HepG2 (cell line): ENCODE results near the gene RECQL5. TPM values are rescaled to one million over a fixed set of nuclear protein-coding genes. Genes with fewer than 3 reads are reported as not detected.

Experiments used
- BRD4 ChIP-seq: sonication (generic); formaldehyde crosslinking; IDR thresholded peaks from 2 replicates; pipeline ENCODE4 v1.4.0; 2020; ENCODE audit warnings: missing genetic modification reagents
- CBFB ChIP-seq: sonication (generic); formaldehyde crosslinking; IDR thresholded peaks from 2 replicates; pipeline ENCODE4 v1.4.0; 2020; ENCODE audit warnings: missing genetic modification reagents
- ETV5 ChIP-seq: IDR thresholded peaks from 2 replicates; pipeline ENCODE4 v1.6.1; 2018; ENCODE audit warnings: missing biosample characterization, missing genetic modification reagents, inconsistent platforms, borderline replicate concordance
- GATAD2A ChIP-seq: IDR thresholded peaks from 2 replicates; pipeline ENCODE4 v1.6.1; 2016
- MAF1 ChIP-seq: sonication (generic); formaldehyde crosslinking; IDR thresholded peaks from 2 replicates; pipeline ENCODE4 v1.5.0; 2020; ENCODE audit warnings: missing genetic modification reagents, borderline replicate concordance
- MED1 ChIP-seq: sonication (generic); formaldehyde crosslinking; IDR thresholded peaks from 2 replicates; pipeline ENCODE4 v1.4.0; 2020; ENCODE audit warnings: missing genetic modification reagents
- MZF1 ChIP-seq: sonication (generic); formaldehyde crosslinking; IDR thresholded peaks from 2 replicates; pipeline ENCODE4 v1.8.1; 2023; ENCODE audit warnings: mild to moderate bottlenecking, missing genetic modification reagents, borderline replicate concordance
- PPARG ChIP-seq: conservative IDR thresholded peaks from 2 replicates; pipeline ENCODE4 v1.6.1; 2016; ENCODE audit warnings: missing biosample characterization, missing genetic modification reagents
- TBL1XR1 ChIP-seq: fragments of 150-350 bp; IDR thresholded peaks from 2 replicates; pipeline ENCODE4 v1.6.1; 2014; ENCODE audit warnings: borderline replicate concordance, low read length; ENCODE audit not compliant: partially characterized antibody
- TRIM24 ChIP-seq: sonication (generic); formaldehyde crosslinking; IDR thresholded peaks from 2 replicates; pipeline ENCODE4 v1.8.0; 2022; ENCODE audit warnings: mild to moderate bottlenecking, missing genetic modification reagents
- TSC22D2 ChIP-seq: sonication (generic); formaldehyde crosslinking; IDR thresholded peaks from 2 replicates; pipeline ENCODE4 v1.5.1; 2020; ENCODE audit warnings: missing genetic modification reagents, mild to moderate bottlenecking, borderline replicate concordance
- ZNF646 ChIP-seq: sonication (generic); formaldehyde crosslinking; IDR thresholded peaks from 2 replicates; pipeline ENCODE4 v1.9.0; 2021; ENCODE audit warnings: mild to moderate bottlenecking, missing genetic modification reagents
- ZNF672 ChIP-seq: sonication (generic); formaldehyde crosslinking; IDR thresholded peaks from 2 replicates; pipeline ENCODE4 v1.8.1; 2022; ENCODE audit warnings: missing genetic modification reagents
- ZSCAN20 ChIP-seq: sonication (generic); formaldehyde crosslinking; IDR thresholded peaks from 2 replicates; pipeline ENCODE4 v1.4.0; 2020; ENCODE audit warnings: missing genetic modification reagents, mild to moderate bottlenecking, borderline replicate concordance
- ZSCAN21 ChIP-seq: sonication (generic); formaldehyde crosslinking; IDR thresholded peaks from 2 replicates; pipeline ENCODE4 v1.8.0; 2022; ENCODE audit warnings: mild to moderate bottlenecking, missing genetic modification reagents, moderate library complexity, borderline replicate concordance
- polyA plus RNA-seq, 8 experiments: library from polyadenylated mRNA; depleted of rRNA in 3 of 8; stranded (reverse) in 7 of 8; unstranded in 1 of 8; fragments of >200 nt; fragmentation: Illumina TruSeq in 4 of 8; extraction: Trizol in 4 of 8; gene quantifications; 2 replicates each; pipeline versions ENCODE4 v1.2.1 to v1.2.3, GENCODE V29; 2011 to 2016; ENCODE audit warnings: low read depth in 4 of 8, missing spikeins in 1 of 8, mixed read lengths in 1 of 8; ENCODE audit not compliant: insufficient read depth in 1 of 8
- total RNA-seq, 5 experiments: library from RNA; depleted of rRNA; stranded (reverse); fragments of >200 nt; fragmentation: Illumina TruSeq; extraction: Trizol; gene quantifications; 2 replicates each; pipeline ENCODE4 v1.2.3, GENCODE V29; 2016; ENCODE audit warnings: low read depth in 1 of 5
- TF ChIP-seq, protein P1 (sequence below): IDR thresholded peaks from 2 replicates; pipeline ENCODE4 v1.6.1; 2016; ENCODE audit warnings: missing biosample characterization, missing genetic modification reagents, low read depth
- TF ChIP-seq, protein P2 (sequence below): sonication (generic); formaldehyde crosslinking; IDR thresholded peaks from 2 replicates; pipeline ENCODE4 v1.4.0; 2020; ENCODE audit warnings: missing genetic modification reagents
- TF ChIP-seq, protein P3 (sequence below): sonication (generic); formaldehyde crosslinking; IDR thresholded peaks from 2 replicates; pipeline ENCODE4 v1.8.0; 2022; ENCODE audit warnings: missing genetic modification reagents, mild to moderate bottlenecking, inconsistent platforms, borderline replicate concordance

RECQL5 gene
- total and polyA plus RNA-seq, 2 of the 13 experiments (the other 11 are each of a cell fraction or from before 2014, with no cell fraction given) = 27.7 to 32.0 TPM

GRCh38 chr17:75610103-75610984 lies 56.6 kb downstream of the RECQL5 start (continued):
- no peak for TF ChIP-seq ZNF646 (CRISPR knock-in tag)
- TF ChIP-seq BRD4 (CRISPR knock-in tag) = peak; percentile 69; the same call in 1 of the 2 replicates
- no peak for TF ChIP-seq TRIM24 (CRISPR knock-in tag)
- TF ChIP-seq ETV5 (CRISPR knock-in tag) = peak; percentile 12; the same call in 1 of the 2 replicates
- peak; percentile 50; the same call in 1 of the 2 replicates for TF ChIP-seq TSC22D2 (CRISPR knock-in tag)
- no peak for TF ChIP-seq MAF1 (CRISPR knock-in tag)
- TF ChIP-seq, protein P1, sequence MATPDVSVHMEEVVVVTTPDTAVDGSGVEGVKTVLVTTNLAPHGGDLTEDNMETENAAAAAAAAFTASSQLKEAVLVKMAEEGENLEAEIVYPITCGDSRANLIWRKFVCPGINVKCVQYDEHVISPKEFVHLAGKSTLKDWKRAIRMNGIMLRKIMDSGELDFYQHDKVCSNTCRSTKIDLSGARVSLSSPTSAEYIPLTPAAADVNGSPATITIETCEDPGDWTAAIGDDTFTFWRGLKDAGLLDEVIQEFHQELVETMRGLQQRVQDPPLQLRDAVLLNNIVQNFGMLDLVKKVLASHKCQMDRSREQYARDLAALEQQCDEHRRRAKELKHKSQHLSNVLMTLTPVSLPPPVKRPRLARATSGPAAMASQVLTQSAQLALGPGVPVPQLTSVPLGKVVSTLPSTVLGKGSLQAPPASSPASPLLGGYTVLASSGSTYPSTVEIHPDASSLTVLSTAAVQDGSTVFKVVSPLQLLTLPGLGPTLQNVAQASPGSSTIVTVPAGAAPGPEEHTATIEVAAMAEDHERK (CRISPR knock-in tag) = no peak
- TF ChIP-seq CBFB = no peak
- peak; percentile 90 for TF ChIP-seq GATAD2A (CRISPR knock-in tag)
- TF ChIP-seq PPARG (CRISPR knock-in tag) = peak; percentile 70
- TF ChIP-seq ZNF672 (CRISPR knock-in tag) = no peak
- TF ChIP-seq, protein P2, sequence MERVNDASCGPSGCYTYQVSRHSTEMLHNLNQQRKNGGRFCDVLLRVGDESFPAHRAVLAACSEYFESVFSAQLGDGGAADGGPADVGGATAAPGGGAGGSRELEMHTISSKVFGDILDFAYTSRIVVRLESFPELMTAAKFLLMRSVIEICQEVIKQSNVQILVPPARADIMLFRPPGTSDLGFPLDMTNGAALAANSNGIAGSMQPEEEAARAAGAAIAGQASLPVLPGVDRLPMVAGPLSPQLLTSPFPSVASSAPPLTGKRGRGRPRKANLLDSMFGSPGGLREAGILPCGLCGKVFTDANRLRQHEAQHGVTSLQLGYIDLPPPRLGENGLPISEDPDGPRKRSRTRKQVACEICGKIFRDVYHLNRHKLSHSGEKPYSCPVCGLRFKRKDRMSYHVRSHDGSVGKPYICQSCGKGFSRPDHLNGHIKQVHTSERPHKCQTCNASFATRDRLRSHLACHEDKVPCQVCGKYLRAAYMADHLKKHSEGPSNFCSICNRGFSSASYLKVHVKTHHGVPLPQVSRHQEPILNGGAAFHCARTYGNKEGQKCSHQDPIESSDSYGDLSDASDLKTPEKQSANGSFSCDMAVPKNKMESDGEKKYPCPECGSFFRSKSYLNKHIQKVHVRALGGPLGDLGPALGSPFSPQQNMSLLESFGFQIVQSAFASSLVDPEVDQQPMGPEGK (CRISPR knock-in tag) = peak; percentile 85
- TF ChIP-seq ZSCAN21 (CRISPR knock-in tag) = no peak
- 0 out of 2 replicates have a peak, but pooled peaks have one; percentile 40 for TF ChIP-seq ZSCAN20
- TF ChIP-seq TBL1XR1 = no peak
- TF ChIP-seq, protein P3, sequence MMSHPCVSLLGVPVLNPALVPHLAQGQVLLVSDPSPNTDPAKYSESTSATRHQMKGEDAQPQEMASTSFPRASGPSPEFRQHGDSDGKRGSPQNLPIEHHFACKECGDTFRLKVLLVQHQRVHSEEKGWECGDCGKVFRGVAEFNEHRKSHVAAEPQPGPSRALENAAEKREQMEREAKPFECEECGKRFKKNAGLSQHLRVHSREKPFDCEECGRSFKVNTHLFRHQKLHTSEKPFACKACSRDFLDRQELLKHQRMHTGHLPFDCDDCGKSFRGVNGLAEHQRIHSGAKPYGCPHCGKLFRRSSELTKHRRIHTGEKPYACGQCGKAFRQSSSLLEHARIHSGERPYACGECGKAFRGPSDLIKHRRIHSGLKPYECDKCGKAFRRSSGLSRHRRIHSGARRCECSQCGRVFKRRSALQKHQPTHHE (CRISPR knock-in tag) = no peak
- no peak for TF ChIP-seq MED1 (CRISPR knock-in tag)
- TF ChIP-seq MZF1 (CRISPR knock-in tag) = peak; percentile 68; the same call in 1 of the 2 replicates
